Progenitor cell of endocrine pancreas (in vitro differentiated cells): ENCODE results near the gene POLD1. TPM values are rescaled to one million over a fixed set of nuclear protein-coding genes. Genes with fewer than 3 reads are reported as not detected.
A peak's percentile ranks its signal among the peaks of the same experiment; 100 is the strongest.

ENCODE experiments used
- DNase-seq: peaks from one replicate; pipeline ENCODE4 v3.0.0; 2021; ENCODE audit warnings: low spot score; ENCODE audit not compliant: unreplicated experiment
- H3K27ac Mint-ChIP-seq: 2 replicates; pipeline ENCODE4 v1.8.0; 2021; ENCODE audit warnings: mild to moderate bottlenecking, moderate library complexity, mixed read lengths
- H3K27me3 Mint-ChIP-seq: 2 replicates; pipeline ENCODE4 v1.8.0; 2021; ENCODE audit warnings: mixed read lengths
- H3K36me3 Mint-ChIP-seq: 2 replicates; pipeline ENCODE4 v1.8.0; 2022; ENCODE audit warnings: mixed read lengths; ENCODE audit not compliant: insufficient read depth
- H3K4me1 Mint-ChIP-seq: 2 replicates; pipeline ENCODE4 v1.8.0; 2021; ENCODE audit warnings: low read depth, mixed read lengths
- H3K4me3 Mint-ChIP-seq: 2 replicates; pipeline ENCODE4 v1.8.0; 2021; ENCODE audit warnings: low read depth, mild to moderate bottlenecking, moderate library complexity, mixed read lengths
- H3K9me3 Mint-ChIP-seq: 2 replicates; pipeline ENCODE4 v1.8.0; 2021; ENCODE audit warnings: low read depth, mixed read lengths
- total RNA-seq: library from RNA; stranded (reverse); gene quantifications from 2 replicates; pipeline ENCODE4 v1.2.1, GENCODE V29; 2021
- TF ChIP-seq, protein P1 (sequence below): fragments of 200-600 bp; sonication (generic); IDR thresholded peaks from one replicate; pipeline ENCODE4 v1.5.0; 2021; ENCODE audit warnings: antibody characterized with exemption, mild to moderate bottlenecking; ENCODE audit not compliant: unreplicated experiment

POLD1 gene
- total RNA-seq, 1 donor from 2014 or later = 99.5 TPM

DNA sequence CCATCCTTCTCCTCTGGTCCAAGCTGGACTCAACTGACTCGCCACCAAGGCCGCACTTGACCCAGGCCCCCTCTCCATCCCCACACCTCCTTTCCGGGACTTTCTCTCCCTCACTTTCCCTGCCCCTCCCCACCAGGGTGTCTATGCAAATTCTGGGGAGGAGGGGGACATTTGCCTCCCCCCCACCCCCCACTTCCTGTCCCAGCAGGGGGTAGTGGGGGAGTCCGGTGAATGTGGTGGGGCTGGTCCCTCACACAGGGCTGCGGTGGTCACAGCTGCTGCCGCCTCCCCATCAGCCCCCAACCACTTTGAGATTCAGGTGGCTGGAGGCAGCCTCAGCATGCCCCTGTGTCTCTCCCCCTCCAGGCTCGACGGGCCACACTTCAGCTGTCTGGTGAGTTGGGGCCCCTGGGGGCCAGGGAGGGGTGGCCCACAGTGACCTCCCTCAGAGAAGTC lies 35.5 kb downstream of the POLD1 start:
- no peaks in the 10 kb centered on the region for H3K36me3 Mint-ChIP-seq
- H3K9me3 Mint-ChIP-seq = no peaks in the 10 kb centered on the region
- no peak for DNase-seq
- TF ChIP-seq, protein P1, sequence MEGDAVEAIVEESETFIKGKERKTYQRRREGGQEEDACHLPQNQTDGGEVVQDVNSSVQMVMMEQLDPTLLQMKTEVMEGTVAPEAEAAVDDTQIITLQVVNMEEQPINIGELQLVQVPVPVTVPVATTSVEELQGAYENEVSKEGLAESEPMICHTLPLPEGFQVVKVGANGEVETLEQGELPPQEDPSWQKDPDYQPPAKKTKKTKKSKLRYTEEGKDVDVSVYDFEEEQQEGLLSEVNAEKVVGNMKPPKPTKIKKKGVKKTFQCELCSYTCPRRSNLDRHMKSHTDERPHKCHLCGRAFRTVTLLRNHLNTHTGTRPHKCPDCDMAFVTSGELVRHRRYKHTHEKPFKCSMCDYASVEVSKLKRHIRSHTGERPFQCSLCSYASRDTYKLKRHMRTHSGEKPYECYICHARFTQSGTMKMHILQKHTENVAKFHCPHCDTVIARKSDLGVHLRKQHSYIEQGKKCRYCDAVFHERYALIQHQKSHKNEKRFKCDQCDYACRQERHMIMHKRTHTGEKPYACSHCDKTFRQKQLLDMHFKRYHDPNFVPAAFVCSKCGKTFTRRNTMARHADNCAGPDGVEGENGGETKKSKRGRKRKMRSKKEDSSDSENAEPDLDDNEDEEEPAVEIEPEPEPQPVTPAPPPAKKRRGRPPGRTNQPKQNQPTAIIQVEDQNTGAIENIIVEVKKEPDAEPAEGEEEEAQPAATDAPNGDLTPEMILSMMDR = no peak
- H3K4me3 Mint-ChIP-seq = no peak overlapping the region
- H3K27me3 Mint-ChIP-seq = peaks cover 26% of the 10 kb centered on the region
- no peak overlapping the region for H3K27ac Mint-ChIP-seq
- peaks cover 9% of the 10 kb centered on the region for H3K4me1 Mint-ChIP-seq

DNA sequence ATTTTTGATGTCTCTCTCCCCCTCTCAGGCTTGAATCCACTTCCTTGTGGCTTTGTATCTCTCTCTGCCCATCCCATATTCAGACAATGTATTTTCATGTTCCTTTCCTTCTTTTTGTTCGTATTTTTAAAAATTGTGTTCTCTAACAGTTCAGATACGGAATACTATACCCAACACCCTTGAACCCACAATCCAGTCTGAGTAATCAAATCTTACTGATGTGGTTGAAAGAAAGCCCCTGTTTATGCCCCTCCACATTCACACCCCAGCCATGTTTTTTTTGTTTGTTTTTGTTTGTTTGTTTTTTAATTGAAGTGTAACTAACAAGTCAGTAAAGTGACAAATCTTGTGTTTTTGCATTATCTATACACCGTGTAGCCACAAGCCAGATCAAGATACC lies 36.0 kb downstream of the POLD1 start:
- TF ChIP-seq, protein P1 = no peak
- no peak overlapping the region for H3K4me3 Mint-ChIP-seq
- no peak overlapping the region for H3K27ac Mint-ChIP-seq
- H3K27me3 Mint-ChIP-seq = peaks cover 26% of the 10 kb centered on the region
- peaks cover 9% of the 10 kb centered on the region for H3K4me1 Mint-ChIP-seq
- H3K9me3 Mint-ChIP-seq = no peaks in the 10 kb centered on the region
- H3K36me3 Mint-ChIP-seq = no peaks in the 10 kb centered on the region
- DNase-seq = no peak

DNA sequence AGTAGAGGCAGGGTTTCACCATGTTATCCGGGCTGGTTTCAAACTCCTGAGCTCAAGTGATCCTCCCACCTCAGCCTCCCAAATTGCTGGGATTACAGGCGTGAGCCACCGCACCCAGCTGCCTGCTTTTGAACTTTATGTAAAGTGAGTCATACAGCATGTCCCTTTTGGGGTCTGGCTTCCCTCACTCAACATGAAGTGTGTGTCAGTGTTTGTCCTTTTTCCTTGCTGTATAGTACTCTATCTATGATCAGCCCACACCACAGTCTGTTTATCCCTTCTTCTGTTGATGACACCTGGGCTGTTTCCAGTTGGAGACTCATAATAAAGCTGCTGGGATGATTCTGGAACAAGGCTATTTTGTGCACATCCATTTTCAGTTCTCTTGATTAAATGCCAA lies 36.7 kb downstream of the POLD1 start:
- no peak overlapping the region for H3K4me3 Mint-ChIP-seq
- H3K27me3 Mint-ChIP-seq = peaks cover 26% of the 10 kb centered on the region
- no peak overlapping the region for H3K27ac Mint-ChIP-seq
- H3K36me3 Mint-ChIP-seq = no peaks in the 10 kb centered on the region
- TF ChIP-seq, protein P1 = no peak
- no peaks in the 10 kb centered on the region for H3K9me3 Mint-ChIP-seq
- peaks cover 9% of the 10 kb centered on the region for H3K4me1 Mint-ChIP-seq
- DNase-seq = no peak

DNA sequence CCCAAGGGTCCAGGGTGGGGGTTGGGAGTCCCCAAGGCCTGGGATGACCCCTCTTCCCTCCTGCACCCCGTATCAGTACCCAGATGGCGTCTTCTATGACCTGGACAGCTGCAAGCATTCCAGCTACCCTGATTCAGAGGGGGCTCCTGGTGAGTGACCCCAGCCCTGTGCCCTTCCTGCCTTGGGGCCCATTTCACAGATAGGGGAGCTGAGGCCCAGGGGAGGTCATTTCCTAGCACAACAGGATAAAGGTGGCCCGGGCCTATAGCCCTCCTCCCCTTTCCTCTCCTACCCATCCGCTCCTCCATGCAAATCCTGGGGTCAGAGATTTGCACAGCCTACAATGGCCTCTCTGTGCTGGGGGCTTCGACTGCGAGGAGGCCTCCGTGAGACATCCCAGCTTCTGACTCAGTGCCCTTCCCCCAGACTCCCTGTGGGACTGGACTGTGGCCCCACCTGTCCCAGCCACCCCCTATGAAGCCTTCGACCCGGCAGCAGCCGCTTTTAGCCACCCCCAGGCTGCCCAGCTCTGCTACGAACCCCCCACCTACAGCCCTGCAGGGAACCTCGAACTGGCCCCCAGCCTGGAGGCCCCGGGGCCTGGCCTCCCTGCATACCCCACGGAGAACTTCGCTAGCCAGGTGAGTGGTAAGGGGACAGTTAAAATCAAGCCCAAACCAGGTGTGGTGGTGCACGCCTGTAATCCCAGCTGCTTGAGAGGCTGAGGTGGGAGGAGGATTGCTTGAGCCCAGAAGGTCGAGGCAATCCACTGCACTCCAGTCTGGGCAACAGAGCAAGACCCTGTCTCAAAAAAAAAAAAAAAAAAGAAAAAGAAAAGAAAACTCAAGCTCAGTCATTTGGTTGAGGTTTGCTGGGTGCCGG lies 38.5 kb downstream of the POLD1 start:
- peaks cover 9% of the 10 kb centered on the region for H3K4me1 Mint-ChIP-seq
- H3K9me3 Mint-ChIP-seq = no peaks in the 10 kb centered on the region
- H3K27me3 Mint-ChIP-seq = peaks cover 26% of the 10 kb centered on the region
- H3K36me3 Mint-ChIP-seq = no peaks in the 10 kb centered on the region
- H3K27ac Mint-ChIP-seq = no peak overlapping the region
- no peak overlapping the region for H3K4me3 Mint-ChIP-seq
- TF ChIP-seq, protein P1 = no peak
- no peak for DNase-seq

DNA sequence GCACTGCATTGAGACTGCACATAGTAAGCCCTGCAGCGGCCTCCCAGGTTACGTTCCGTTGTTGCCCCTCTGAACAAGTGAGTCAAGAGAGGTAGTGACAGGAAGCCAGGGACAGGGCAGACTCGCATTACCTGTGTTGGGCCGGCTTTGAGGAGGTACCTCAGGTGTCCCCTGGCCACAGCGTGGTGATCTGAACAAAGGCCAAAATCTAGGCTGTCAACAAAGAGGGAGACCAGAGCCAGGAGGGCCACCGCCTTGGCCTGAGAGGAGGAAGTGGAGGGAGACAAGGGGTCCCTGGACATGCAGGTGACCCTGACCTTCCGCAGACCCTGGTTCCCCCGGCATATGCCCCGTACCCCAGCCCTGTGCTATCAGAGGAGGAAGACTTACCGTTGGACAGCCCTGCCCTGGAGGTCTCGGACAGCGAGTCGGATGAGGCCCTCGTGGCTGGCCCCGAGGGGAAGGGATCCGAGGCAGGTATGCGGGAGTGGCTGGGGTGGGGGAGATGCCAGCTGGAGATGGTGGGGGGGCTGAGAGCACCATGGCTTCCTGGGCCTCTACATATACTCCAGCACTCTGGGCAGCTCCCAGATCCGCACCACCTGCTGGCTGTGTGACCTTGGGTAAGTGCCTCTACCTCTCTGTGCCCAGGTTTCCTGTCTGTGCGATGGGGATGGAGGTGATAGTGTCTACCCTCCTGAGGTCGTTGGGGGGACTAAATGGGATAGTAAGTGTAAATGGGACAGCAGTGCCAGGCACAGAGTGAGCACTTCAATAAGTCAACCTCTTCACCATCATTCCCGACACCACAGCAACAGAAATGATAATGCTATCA lies 39.3 kb downstream of the POLD1 start:
- no peaks in the 10 kb centered on the region for H3K9me3 Mint-ChIP-seq

More for the DNA sequence above, 39.3 kb downstream of the POLD1 start:
- peaks cover 24% of the 10 kb centered on the region for H3K27me3 Mint-ChIP-seq
- TF ChIP-seq, protein P1 = no peak
- no peak overlapping the region for H3K4me3 Mint-ChIP-seq
- peak overlapping the region; percentile 73 for H3K27ac Mint-ChIP-seq
- DNase-seq = no peak
- peaks cover 7% of the 10 kb centered on the region for H3K4me1 Mint-ChIP-seq
- no peaks in the 10 kb centered on the region for H3K36me3 Mint-ChIP-seq
